PC-9 (cell line): Measurements from ENCODE around the gene FBXO38. TPM values are rescaled to one million over a fixed set of nuclear protein-coding genes. Genes with fewer than 3 reads are reported as not detected.

ENCODE experiments used
- BruUV-seq: library from RNA; stranded (reverse); fragments of 400-500 nt; replicated peaks from 2 replicates; lab custom pipeline; 2021; lab: Mats Ljungman, UMichigan
- CTCF ChIA-PET: fragments of 300-600 bp; sonication (Branson Sonifier 250); formaldehyde crosslinking; loops from one replicate; lab custom pipeline; 2022; ENCODE audit warnings: antibody characterized with exemption; lab: Charles Lee
- POLR2A ChIA-PET: fragments of 300-600 bp; sonication (Branson Sonifier 250); formaldehyde crosslinking; loops from one replicate; lab custom pipeline; 2022; ENCODE audit warnings: antibody characterized with exemption; ENCODE audit not compliant: unreplicated experiment; lab: Charles Lee
- DNase-seq, 2 experiments: peaks; one replicate each; pipeline versions ENCODE4 v3.0.0 to v3.0.0-alpha.2; 2015 to 2022; ENCODE audit warnings: mixed read lengths in 1 of 2
- H2AFZ ChIP-seq: fragments of 200-600 bp; sonication (generic); 2 replicates; pipeline ENCODE4 v1.8.1; 2017; ENCODE audit warnings: antibody characterized with exemption
- H3F3A ChIP-seq: fragments of 200-600 bp; sonication (generic); 2 replicates; pipeline ENCODE4 v1.8.1; 2017; ENCODE audit warnings: antibody characterized with exemption, mild to moderate bottlenecking, low read depth; ENCODE audit not compliant: insufficient read depth
- H3K27ac ChIP-seq: fragments of 200-600 bp; sonication (generic); 2 replicates; pipeline ENCODE4 v1.6.1; 2016; ENCODE audit warnings: mixed run types
- H3K27me3 ChIP-seq: fragments of 200-600 bp; sonication (generic); 2 replicates; pipeline ENCODE4 v1.6.1; 2016; ENCODE audit warnings: low read depth, mixed run types; ENCODE audit not compliant: insufficient read depth
- H3K36me3 ChIP-seq: fragments of 200-600 bp; sonication (generic); 2 replicates; pipeline ENCODE4 v1.6.1; 2016; ENCODE audit warnings: low read depth, mixed run types
- H3K4me1 ChIP-seq: fragments of 200-600 bp; sonication (generic); replicated peaks from 2 replicates; pipeline ENCODE4 v1.6.1; 2016; ENCODE audit warnings: mixed run types; ENCODE audit not compliant: insufficient read depth
- H3K4me2 ChIP-seq: fragments of 200-600 bp; sonication (generic); 2 replicates; pipeline ENCODE4 v1.6.1; 2017; ENCODE audit warnings: mixed run types
- H3K4me3 ChIP-seq: fragments of 200-600 bp; sonication (generic); 2 replicates; pipeline ENCODE4 v1.6.1; 2016; ENCODE audit warnings: mixed run types
- H3K79me2 ChIP-seq: fragments of 200-600 bp; sonication (generic); 2 replicates; pipeline ENCODE4 v1.6.1; 2017; ENCODE audit warnings: low read depth, mixed run types
- H3K9me2 ChIP-seq: fragments of 200-600 bp; sonication (generic); 2 replicates; pipeline ENCODE4 v1.8.1; 2017; ENCODE audit warnings: mild to moderate bottlenecking; ENCODE audit not compliant: insufficient read depth
- H3K9me3 ChIP-seq: fragments of 200-600 bp; sonication (generic); 2 replicates; pipeline ENCODE4 v1.8.1; 2016; ENCODE audit warnings: low read depth; ENCODE audit not compliant: insufficient read depth
- H4K20me1 ChIP-seq: fragments of 200-600 bp; sonication (generic); 2 replicates; pipeline ENCODE4 v1.8.1; 2017; ENCODE audit not compliant: insufficient read depth
- CTCF ChIP-seq: fragments of 200-600 bp; sonication (generic); conservative IDR thresholded peaks from 2 replicates; pipeline ENCODE4 v1.6.1; 2017; ENCODE audit warnings: mixed run types, antibody characterized with exemption, mild to moderate bottlenecking, moderate library complexity
- EZH2 ChIP-seq: fragments of 200-600 bp; sonication (generic); IDR thresholded peaks from 2 replicates; pipeline ENCODE4 v1.8.0; 2017; ENCODE audit warnings: antibody characterized with exemption, low read depth
- intact Hi-C: fragments of 100-400 bp; cut with micrococcal nuclease; formaldehyde crosslinking; loops from one replicate; pipeline ENCODE4 v1.10.0; 2022; ENCODE audit not compliant: unreplicated experiment
- total RNA-seq: library from RNA; stranded (reverse); gene quantifications from 2 replicates; pipeline ENCODE4 v1.2.3, GENCODE V29; 2021

FBXO38 gene
- total RNA-seq, 1 experiment from 2014 or later = 49.8 TPM

DNA sequence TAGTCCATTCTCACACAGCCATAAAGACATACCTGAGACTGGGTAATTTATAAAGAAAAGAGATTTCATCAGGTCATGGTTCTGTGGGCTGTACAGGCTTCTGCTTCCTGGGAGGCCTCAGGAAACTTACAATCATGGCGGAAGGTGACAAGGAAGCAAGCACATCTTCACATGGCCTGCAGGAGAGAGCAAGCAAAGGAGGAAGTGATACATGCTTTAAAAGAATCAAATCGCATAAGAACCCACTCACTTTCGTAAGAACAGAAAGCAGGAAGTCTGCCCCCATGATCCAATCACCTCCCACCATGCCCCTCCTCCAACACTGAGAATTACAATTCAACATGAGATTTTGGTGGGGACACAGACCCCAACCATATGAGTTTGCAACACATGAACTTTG is 5.1 kb upstream of the FBXO38 start:
- Histone ChIP-seq H3K27me3 (no peaks in the 10 kb centered on the region), H2AFZ (no peak overlapping the region), H3K4me2 (no peak overlapping the region), H3F3A (no peaks in the 10 kb centered on the region), H4K20me1 (no peaks in the 10 kb centered on the region), H3K4me3 (no peak overlapping the region), H3K4me1 (peaks cover 15% of the 10 kb centered on the region), H3K9me3 (no peaks in the 10 kb centered on the region), H3K79me2 (0 out of 2 replicates have a peak, but pooled peaks cover 14% of the 10 kb centered on the region), H3K36me3 (no peaks in the 10 kb centered on the region), H3K27ac (no peak overlapping the region), H3K9me2 (no peaks in the 10 kb centered on the region)
- no TSS peak for BruUV-seq
- no peak for TF ChIP-seq CTCF
- no peak for TF ChIP-seq EZH2
- intact Hi-C loops = loop anchor here (10.0 kb wide), 1 partner anchor 346 kb away; no protein-coding TSS in a partner anchor
- POLR2A ChIA-PET = no interaction called here
- CTCF ChIA-PET = no interaction called here
- DNase-seq = no peak

DNA sequence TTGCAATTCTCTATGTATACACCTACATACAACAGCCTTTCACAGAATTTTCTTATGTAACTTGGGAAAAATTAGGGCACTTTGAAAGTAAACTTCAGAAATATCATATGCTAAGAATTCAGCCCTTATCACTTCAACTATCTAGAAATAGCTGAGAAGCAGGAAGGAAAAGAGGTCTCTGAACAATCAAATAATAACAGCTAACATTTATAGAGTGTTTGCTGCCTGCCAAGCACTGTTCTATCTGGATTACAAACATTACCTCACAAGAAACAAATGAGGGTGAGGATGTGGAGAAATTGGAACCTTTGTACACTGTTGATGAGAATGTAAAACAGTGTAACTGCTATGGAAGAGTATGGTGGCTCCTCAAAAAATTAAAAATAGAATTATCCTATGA is 4.4 kb upstream of the FBXO38 start:
- H3K27ac ChIP-seq = no peak overlapping the region
- no peaks in the 10 kb centered on the region for H3F3A ChIP-seq
- no peak for TF ChIP-seq EZH2
- TF ChIP-seq CTCF = no peak
- intact Hi-C loops = loop anchor here (10.0 kb wide), 1 partner anchor 345 kb away; no protein-coding TSS in a partner anchor
- no peaks in the 10 kb centered on the region for H4K20me1 ChIP-seq
- H3K79me2 ChIP-seq = peaks cover 19% of the 10 kb centered on the region
- H3K27me3 ChIP-seq = no peaks in the 10 kb centered on the region
- POLR2A ChIA-PET = no interaction called here
- CTCF ChIA-PET = no interaction called here
- no peak overlapping the region for H3K4me3 ChIP-seq
- DNase-seq = no peak
- H3K4me1 ChIP-seq = peaks cover 15% of the 10 kb centered on the region
- no peaks in the 10 kb centered on the region for H3K9me2 ChIP-seq
- no peak overlapping the region for H2AFZ ChIP-seq
- H3K4me2 ChIP-seq = no peak overlapping the region
- H3K9me3 ChIP-seq = no peaks in the 10 kb centered on the region
- H3K36me3 ChIP-seq = no peaks in the 10 kb centered on the region
- BruUV-seq = no TSS peak

DNA sequence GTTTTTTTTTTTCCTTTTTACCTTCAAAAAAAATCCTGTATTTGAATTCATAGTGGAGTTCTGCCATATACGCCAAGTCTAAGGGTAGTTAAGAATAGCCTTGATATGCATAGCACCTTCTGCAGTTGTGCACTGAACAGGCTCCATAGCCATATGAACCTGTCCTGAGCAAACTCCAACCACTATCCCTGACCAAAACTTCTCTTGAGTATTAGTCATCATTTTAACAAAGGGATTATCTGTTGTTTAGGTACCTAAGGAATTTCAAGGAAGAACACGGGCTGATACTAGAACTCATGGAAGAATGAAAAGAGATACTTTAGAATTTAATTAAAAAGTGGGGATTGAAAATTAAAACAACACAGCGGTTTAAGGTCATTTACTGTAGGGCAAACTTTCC is 1.9 kb upstream of the FBXO38 start:
- no peaks in the 10 kb centered on the region for H4K20me1 ChIP-seq
- no peak overlapping the region for H3K27ac ChIP-seq
- TF ChIP-seq CTCF (no peak), EZH2 (no peak)
- H3K9me2 ChIP-seq = no peaks in the 10 kb centered on the region
- peak in 1 of 2 experiments; percentile 41 for DNase-seq
- H2AFZ ChIP-seq = no peak overlapping the region
- ChIA-PET CTCF (no interaction called here), POLR2A (no interaction called here)
- H3K36me3 ChIP-seq = 0 out of 2 replicates have a peak, but pooled peaks cover under 1% of the 10 kb centered on the region
- H3K4me1 ChIP-seq = peaks cover 38% of the 10 kb centered on the region
- H3K4me2 ChIP-seq = peak overlapping the region; percentile 97
- no TSS peak for BruUV-seq
- no peak overlapping the region; the same call in 1 of the 2 replicates for H3K4me3 ChIP-seq
- H3K9me3 ChIP-seq = no peaks in the 10 kb centered on the region
- H3F3A ChIP-seq = peaks cover 11% of the 10 kb centered on the region
- H3K79me2 ChIP-seq = peaks cover 45% of the 10 kb centered on the region
- intact Hi-C loops = loop anchor here (2.0 to 5.0 kb wide), 2 partner anchors 39 to 370 kb away; no protein-coding TSS in a partner anchor
- no peaks in the 10 kb centered on the region for H3K27me3 ChIP-seq
